NCI-H69 (cell line): ENCODE results near the gene MBNL2.

ENCODE experiments used
- DNase-seq: peaks from one replicate; lab custom pipeline; 2025; lab: John Stamatoyannopoulos, UW

The MBNL2 gene

GRCh38 chr13:97274829-97275649, 52.9 kb downstream of the MBNL2 start:
- no peak for DNase-seq

DNA sequence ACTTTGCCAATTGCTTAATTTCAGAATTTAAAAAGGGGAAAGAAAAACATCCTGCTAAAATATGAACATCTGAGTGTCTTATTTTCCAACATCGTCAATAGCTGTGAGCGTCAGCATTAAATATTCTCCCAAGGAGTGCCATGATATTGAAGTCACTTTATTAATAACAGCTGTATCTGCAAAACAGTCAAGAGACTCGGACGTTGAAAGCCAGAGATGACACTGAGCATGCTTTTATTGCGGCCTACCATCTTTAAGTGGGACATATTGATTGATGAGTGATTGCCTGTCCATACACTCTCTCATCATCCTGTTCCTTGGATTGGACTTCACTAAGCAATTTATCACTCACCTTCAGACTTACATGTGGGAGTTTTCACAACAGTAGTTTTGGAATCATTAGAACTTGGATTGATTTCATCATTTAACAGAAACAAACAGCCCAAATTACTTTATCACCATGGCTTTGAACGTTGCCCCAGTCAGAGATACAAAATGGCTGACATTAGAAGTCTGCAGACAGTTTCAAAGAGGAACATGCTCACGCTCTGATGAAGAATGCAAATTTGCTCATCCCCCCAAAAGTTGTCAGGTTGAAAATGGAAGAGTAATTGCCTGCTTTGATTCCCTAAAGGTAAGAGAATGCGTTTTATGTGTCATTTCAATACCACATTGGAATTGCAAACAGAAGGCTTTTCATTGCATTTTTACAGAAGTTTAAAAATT, 53.8 kb downstream of the MBNL2 start:
- no peak for DNase-seq

- no peak for DNase-seq
These were observed 54.7 kb downstream of the MBNL2 start for GRCh38 chr13:97276862-97277269.

DNA sequence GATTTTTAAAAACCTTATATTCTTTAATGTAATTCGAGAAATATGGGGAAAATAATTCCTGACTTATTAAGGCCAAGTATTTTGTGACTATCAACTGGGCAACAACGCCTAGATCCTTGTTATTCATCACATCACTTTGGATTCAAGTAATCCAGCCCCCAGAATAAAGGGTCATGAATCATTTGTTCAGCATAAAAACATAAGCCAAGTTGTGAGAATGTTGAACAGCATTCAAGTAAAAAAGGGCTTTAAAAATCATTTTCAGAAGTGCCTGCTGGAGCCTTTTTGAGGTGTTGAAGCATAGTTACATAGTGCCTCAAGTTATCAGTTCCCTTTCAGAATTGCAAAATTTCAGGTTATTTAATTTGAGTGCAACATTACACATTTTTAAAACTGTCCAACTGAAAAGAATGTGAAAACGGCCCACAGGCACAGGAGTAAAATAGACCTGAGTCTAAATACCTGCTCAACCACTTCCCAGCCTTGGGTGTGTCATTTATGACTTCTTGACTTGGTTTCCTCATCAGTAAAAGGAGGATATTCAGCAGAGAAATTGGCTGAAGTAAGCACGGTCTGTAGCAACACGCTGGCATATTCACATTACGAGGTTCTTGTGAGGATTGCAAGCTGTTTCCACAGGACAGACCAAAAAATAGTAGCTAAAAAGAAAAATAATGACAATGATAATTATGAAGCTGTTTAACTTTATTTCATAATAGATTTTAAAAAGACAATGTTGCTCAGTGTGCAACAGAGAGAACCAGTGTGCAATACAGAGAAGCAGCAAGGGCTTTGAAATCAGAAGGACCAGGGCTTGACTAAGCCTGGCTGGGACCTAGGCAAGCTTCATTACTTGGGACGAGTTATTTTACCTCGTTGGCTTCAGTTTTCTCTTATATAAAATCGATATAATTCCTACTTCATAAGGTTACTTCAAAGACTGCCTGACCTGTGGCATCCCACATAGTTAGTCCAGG, 56.6 kb downstream of the MBNL2 start:
- no peak for DNase-seq

GRCh38 chr13:97279913-97280312, 57.8 kb downstream of the MBNL2 start:
- DNase-seq, result no peak

DNA sequence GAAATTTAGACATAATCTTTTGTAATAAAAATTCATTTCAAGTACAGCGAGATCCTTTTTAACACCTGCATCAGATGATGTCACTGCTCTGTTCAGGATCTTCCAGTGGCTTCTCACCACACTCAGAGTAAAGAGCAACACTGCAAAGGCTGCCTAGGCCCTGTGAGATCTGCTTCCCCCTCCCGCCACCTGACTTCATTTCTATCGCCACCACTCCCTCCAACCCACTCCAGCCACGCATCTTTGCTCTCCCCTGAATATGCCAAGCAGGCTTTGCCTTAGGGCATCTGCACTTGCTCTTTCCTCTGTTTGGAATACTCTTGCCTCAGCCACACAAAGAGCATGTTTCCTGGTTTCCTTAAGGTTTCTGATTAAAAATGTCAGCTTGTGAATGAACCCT, 58.3 kb downstream of the MBNL2 start:
- peak; percentile 66 for DNase-seq

DNA sequence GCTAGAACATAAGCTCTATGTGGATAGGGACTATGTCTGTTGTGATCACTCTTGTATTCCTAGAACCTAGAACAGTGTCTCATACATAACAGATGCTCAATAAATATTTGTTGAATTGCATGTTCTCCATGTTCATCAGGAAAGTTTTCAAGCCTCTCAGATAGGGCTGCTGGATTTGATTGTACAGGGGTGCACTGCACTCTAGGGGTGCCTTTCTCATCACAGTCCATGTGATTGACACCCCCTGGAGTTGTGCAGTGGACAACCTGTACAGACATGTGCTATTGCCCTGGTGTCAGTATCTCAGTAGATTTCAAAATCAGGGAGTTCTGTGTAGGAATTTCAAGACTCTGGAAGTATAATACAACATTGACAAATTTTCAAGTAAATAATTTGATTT, 58.9 kb downstream of the MBNL2 start:
- no peak for DNase-seq

GRCh38 chr13:97282705-97283104, 60.6 kb downstream of the MBNL2 start:
- DNase-seq, result no peak

DNA sequence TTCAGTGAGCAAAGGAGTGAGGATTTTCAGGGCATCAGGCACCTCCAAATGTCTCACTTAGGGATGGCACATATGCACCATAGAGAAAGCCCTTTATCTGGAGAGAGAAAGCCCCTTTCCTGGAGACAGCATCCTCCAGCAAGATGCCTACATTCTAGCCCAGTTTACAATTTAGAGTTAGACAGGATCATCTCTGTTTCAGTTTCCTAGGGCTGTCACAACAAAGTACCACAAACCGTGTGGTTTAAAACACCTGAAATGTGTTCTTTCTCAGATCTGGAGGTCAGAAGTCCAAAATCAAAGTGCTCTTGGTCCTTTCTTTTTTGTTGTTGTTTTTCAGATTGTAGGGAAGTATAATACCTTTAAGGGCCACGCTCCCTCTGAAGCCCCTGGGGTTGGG, 61.8 kb downstream of the MBNL2 start:
- no peak for DNase-seq

DNA sequence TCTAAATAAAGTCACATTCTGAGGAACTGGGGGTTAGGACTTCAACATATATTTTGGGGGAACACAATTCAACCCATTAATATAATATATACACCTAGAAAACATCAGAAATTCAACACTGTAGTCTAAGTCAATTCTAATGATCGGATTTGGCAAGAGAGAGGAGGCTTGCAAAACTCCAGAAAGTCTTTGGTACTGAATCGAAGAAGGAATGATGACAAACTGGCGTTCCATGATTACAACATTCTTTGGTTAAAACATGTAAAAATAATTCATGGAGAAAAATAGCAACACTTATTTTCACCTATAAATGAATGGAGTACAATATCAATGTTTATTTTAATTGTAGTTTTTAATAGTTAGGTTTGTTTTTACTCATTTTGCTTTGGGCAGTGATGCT, 62.4 kb downstream of the MBNL2 start:
- no peak for DNase-seq

GRCh38 chr13:97285221-97285955, 63.3 kb downstream of the MBNL2 start:
- peak; percentile 26 for DNase-seq

- DNase-seq, result no peak
These were observed 64.3 kb downstream of the MBNL2 start for GRCh38 chr13:97286317-97287046.

GRCh38 chr13:97287047-97287383, 64.9 kb downstream of the MBNL2 start:
- DNase-seq, result no peak

- no peak for DNase-seq
These were observed 66.4 kb downstream of the MBNL2 start for GRCh38 chr13:97288486-97288900.

- DNase-seq, result no peak
These were observed 67.6 kb downstream of the MBNL2 start for GRCh38 chr13:97289514-97290298.

- DNase-seq, result no peak
These were observed 73.4 kb downstream of the MBNL2 start for GRCh38 chr13:97295283-97296182.

DNA sequence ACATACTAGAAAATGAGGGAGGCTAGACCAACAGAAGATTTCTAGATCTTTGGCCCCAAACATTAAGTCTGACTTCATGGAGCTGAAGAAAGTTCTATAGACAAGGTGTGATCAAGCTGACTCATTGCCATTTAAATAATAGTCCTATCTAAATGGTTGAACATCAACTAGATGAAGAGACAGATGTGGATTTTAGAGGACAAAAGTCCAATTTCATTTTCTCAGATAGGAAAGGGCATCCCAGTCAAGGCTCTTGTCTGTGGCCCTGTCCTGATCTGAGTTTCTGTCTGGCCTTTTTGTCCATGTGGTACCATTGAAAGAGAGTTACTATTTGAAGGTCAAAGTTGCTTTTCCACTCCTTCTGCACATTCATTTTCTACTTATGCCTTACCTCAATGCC, 74.6 kb downstream of the MBNL2 start:
- no peak for DNase-seq

DNA sequence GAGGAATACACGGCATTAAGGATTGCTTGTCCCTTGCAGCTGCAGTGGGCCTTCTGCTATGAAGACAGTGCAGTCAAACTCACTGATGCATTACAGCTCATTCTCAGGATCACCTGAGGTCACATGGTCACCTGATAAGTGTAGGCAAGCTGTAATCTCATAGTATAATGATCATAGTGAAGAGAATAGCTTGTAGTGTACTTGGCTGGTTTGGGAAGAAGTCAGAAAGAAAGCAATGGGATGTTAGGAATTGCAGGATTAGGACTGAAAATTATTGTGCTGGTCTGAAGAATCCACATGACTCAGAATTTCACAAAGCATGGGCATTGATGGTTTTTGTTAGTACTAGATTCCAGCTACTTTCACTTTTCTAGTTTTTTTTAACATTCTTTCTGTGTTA, 76.7 kb downstream of the MBNL2 start:
- no peak for DNase-seq

- DNase-seq, result peak; percentile 32
These were observed 78.7 kb downstream of the MBNL2 start for GRCh38 chr13:97300871-97301270.
